GM23338 (cell line): ENCODE data around the gene RAI14. TPM values are rescaled to one million over a fixed set of nuclear protein-coding genes. Genes with fewer than 3 reads are reported as not detected.

Source experiments
- ATAC-seq: fragments of 200-7000 bp; cut with Tn5 transposase; 3 replicates; pipeline ENCODE4 v1.9.1; 2020
- DNase-seq: peaks from one replicate; pipeline ENCODE4 v3.0.0-alpha.2; 2015; ENCODE audit warnings: low spot score
- H2AFZ ChIP-seq: fragments of 200-600 bp; sonication (generic); 2 replicates; pipeline ENCODE4 v1.8.0; 2016; ENCODE audit warnings: antibody characterized with exemption, mild to moderate bottlenecking, moderate library complexity
- H3F3A ChIP-seq: fragments of 200-600 bp; sonication (generic); replicated peaks from 2 replicates; pipeline ENCODE4 v1.8.0; 2017; ENCODE audit warnings: antibody characterized with exemption, mixed run types, low read depth
- H3K27ac ChIP-seq: fragments of 200-600 bp; sonication (generic); 2 replicates; pipeline ENCODE4 v1.6.1; 2016; ENCODE audit warnings: low read depth
- H3K27me3 ChIP-seq: fragments of 200-600 bp; sonication (generic); 2 replicates; pipeline ENCODE4 v1.8.0; 2016; ENCODE audit warnings: mild to moderate bottlenecking, mixed run types, moderate library complexity; ENCODE audit not compliant: insufficient read depth
- H3K36me3 ChIP-seq: fragments of 200-600 bp; sonication (generic); 2 replicates; pipeline ENCODE4 v1.8.0; 2016; ENCODE audit warnings: mild to moderate bottlenecking; ENCODE audit not compliant: insufficient read depth
- H3K4me1 ChIP-seq: fragments of 200-600 bp; sonication (generic); 2 replicates; pipeline ENCODE4 v1.8.0; 2016; ENCODE audit warnings: mild to moderate bottlenecking, moderate library complexity; ENCODE audit not compliant: insufficient read depth
- H3K4me2 ChIP-seq: fragments of 200-600 bp; sonication (generic); 2 replicates; pipeline ENCODE4 v1.7.1; 2017; ENCODE audit warnings: mixed run types
- H3K4me3 ChIP-seq: fragments of 200-600 bp; sonication (generic); 2 replicates; pipeline ENCODE4 v1.6.1; 2016; ENCODE audit warnings: mixed run types
- H3K79me2 ChIP-seq: fragments of 200-600 bp; sonication (generic); replicated peaks from 2 replicates; pipeline ENCODE4 v1.8.0; 2017; ENCODE audit warnings: mild to moderate bottlenecking; ENCODE audit not compliant: insufficient read depth
- H3K9me2 ChIP-seq: fragments of 200-600 bp; sonication (generic); 2 replicates; pipeline ENCODE4 v1.8.0; 2017; ENCODE audit not compliant: insufficient read depth
- H4K20me1 ChIP-seq: fragments of 200-600 bp; sonication (generic); replicated peaks from 2 replicates; pipeline ENCODE4 v1.8.0; 2017; ENCODE audit warnings: mild to moderate bottlenecking; ENCODE audit not compliant: insufficient read depth
- H3K27ac Mint-ChIP-seq: 2 replicates; pipeline ENCODE4 v1.8.0; 2020; ENCODE audit warnings: inconsistent platforms, mild to moderate bottlenecking, moderate library complexity, mixed read lengths
- H3K27me3 Mint-ChIP-seq: 3 replicates; pipeline ENCODE4 v1.8.0; 2022; ENCODE audit warnings: low read depth, mild to moderate bottlenecking, moderate library complexity, mixed read lengths, inconsistent platforms; ENCODE audit not compliant: insufficient read depth, poor library complexity
- H3K36me3 Mint-ChIP-seq: 3 replicates; pipeline ENCODE4 v1.8.0; 2021; ENCODE audit warnings: low read depth, mild to moderate bottlenecking, inconsistent platforms, moderate library complexity, mixed read lengths
- H3K4me1 Mint-ChIP-seq: 3 replicates; pipeline ENCODE4 v1.8.0; 2020; ENCODE audit warnings: mild to moderate bottlenecking, inconsistent platforms, mixed read lengths
- H3K4me3 Mint-ChIP-seq: 3 replicates; pipeline ENCODE4 v1.8.0; 2021; ENCODE audit warnings: moderate library complexity, mild to moderate bottlenecking, inconsistent platforms, mixed read lengths
- H3K9me3 Mint-ChIP-seq: 3 replicates; pipeline ENCODE4 v1.8.0; 2020; ENCODE audit warnings: moderate library complexity, mild to moderate bottlenecking, inconsistent platforms, mixed read lengths
- CREB1 ChIP-seq: fragments of 250-450 bp; sonication (Bioruptor Pico); IDR thresholded peaks from 2 replicates; pipeline ENCODE4 v1.5.0; 2020; ENCODE audit warnings: low read depth, mild to moderate bottlenecking, moderate library complexity
- EZH2 ChIP-seq: fragments of 200-600 bp; sonication (generic); IDR thresholded peaks from one replicate; pipeline ENCODE4 v1.8.0; 2017; ENCODE audit warnings: antibody characterized with exemption, mild to moderate bottlenecking, low read depth; ENCODE audit not compliant: unreplicated experiment
- EZH2phosphoT487 ChIP-seq: fragments of 200-600 bp; sonication (generic); IDR thresholded peaks from one replicate; pipeline ENCODE4 v1.8.1; 2018; ENCODE audit warnings: antibody characterized with exemption; ENCODE audit not compliant: unreplicated experiment
- JUNB ChIP-seq: IDR thresholded peaks from one replicate; pipeline ENCODE4 v1.6.1; 2016; ENCODE audit warnings: antibody characterized with exemption; ENCODE audit not compliant: unreplicated experiment
- NANOG ChIP-seq: IDR thresholded peaks from 2 replicates; pipeline ENCODE4 v1.6.1; 2016; ENCODE audit warnings: antibody characterized with exemption, borderline replicate concordance
- POLR2AphosphoS5 ChIP-seq: IDR thresholded peaks from 2 replicates; pipeline ENCODE4 v1.6.1; 2016; ENCODE audit warnings: antibody characterized with exemption, low read depth
- STAT1 ChIP-seq: IDR thresholded peaks from one replicate; pipeline ENCODE4 v1.6.1; 2016; ENCODE audit warnings: antibody characterized with exemption; ENCODE audit not compliant: unreplicated experiment
- ZNF114 ChIP-seq: fragments of 250-450 bp; sonication (Bioruptor Pico); IDR thresholded peaks from 2 replicates; pipeline ENCODE4 v1.5.0; 2020; ENCODE audit warnings: mild to moderate bottlenecking, moderate library complexity
- ZNF331 ChIP-seq: fragments of 250-450 bp; sonication (Bioruptor Pico); IDR thresholded peaks from 2 replicates; pipeline ENCODE4 v1.5.0; 2020; ENCODE audit warnings: low read depth, mild to moderate bottlenecking, moderate library complexity
- polyA plus RNA-seq: library from polyadenylated mRNA; unstranded; fragments of >200 nt; fragmentation: Nextera tagmentation; extraction: Ambion mirVana; gene quantifications from 2 replicates; pipeline ENCODE4 v1.2.1, GENCODE V29; 2016
- total RNA-seq: library from RNA; depleted of rRNA; stranded (reverse); fragments of >200 nt; shearing (Covaris generic); gene quantifications from 2 replicates; pipeline ENCODE4 v1.2.3, GENCODE V29; 2014
- TF ChIP-seq, protein P1 (sequence below), 2 experiments: fragments of 200-600 bp in 1 of 2; sonication (generic) in 1 of 2; conservative IDR thresholded peaks; 2 replicates each; pipeline versions ENCODE4 v1.5.1 to v1.6.1; 2016 to 2017; ENCODE audit warnings: antibody characterized with exemption in 2 of 2, low read depth in 2 of 2, mild to moderate bottlenecking in 2 of 2, moderate library complexity in 1 of 2
- TF ChIP-seq, protein P2 (sequence below): fragments of 250-450 bp; sonication (Bioruptor Pico); IDR thresholded peaks from 2 replicates; pipeline ENCODE4 v1.5.0; 2020; ENCODE audit warnings: mild to moderate bottlenecking, moderate library complexity
- TF ChIP-seq, protein P3 (sequence below): IDR thresholded peaks from 2 replicates; pipeline ENCODE4 v1.6.1; 2016; ENCODE audit warnings: antibody characterized with exemption
- TF ChIP-seq, protein P4 (sequence below): IDR thresholded peaks from one replicate; pipeline ENCODE4 v1.6.1; 2018; ENCODE audit warnings: antibody characterized with exemption; ENCODE audit not compliant: unreplicated experiment

RAI14 gene
- total and polyA plus RNA-seq, 2 experiments from 2014 or later = 58.8 to 95.8 TPM

DNA sequence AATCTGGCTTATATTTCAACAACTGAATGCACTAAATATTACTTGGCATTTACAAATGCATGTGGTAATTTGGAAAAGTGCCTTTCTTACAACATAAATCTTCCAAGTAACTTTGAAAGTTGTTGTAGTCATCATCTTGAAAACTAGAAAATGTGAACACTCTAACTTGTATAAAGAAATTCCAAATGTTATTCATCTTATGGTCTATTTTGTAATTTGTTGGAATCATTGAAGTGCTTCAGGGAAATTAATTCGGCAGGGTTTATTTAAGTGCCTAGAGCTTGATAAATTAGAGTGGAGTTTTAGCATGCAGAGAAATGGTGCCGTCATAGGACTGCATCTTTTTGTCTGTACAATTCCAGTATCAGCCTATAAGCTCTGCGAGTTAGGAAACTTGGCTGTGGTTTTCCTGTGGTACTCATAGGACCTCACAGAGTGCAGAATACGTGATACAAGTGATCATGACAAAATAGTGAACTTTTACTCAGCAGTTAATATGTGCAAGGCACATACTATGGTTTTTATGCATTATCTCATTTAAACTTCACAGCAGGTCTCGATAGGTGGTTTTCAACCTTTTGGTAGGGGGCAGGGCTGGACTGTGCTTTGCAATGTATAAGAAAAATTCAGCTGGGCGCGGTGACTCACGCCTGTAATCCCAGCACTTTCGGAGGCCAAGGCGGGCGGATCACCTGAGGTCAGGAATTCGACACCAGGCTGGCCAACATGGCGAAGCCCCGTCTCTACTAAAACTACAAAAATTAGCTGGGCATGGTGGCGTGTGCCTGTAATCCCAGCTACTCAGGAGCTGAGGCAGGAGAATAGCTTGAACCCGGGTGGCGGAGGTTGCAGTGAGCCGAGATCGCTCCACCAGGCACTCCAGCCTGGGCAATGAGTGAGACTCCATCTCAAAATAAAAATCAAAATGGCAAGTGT, 79.6 kb downstream of the RAI14 start:
- no peaks in the 10 kb centered on the region for H3K36me3 ChIP-seq
- H3K4me2 ChIP-seq = peak overlapping the region; percentile 9; the same call in 1 of the 2 replicates
- no peaks in the 10 kb centered on the region for H3K9me2 ChIP-seq
- H3K27me3 ChIP-seq = no peaks in the 10 kb centered on the region
- peaks cover 13% of the 10 kb centered on the region for H4K20me1 ChIP-seq
- no peaks in the 10 kb centered on the region for H3K9me3 Mint-ChIP-seq
- H3K27ac ChIP-seq = peak overlapping the region; percentile 28; the same call in 1 of the 2 replicates
- peaks cover 3% of the 10 kb centered on the region for H3K27me3 Mint-ChIP-seq
- peak; percentile 31 for ATAC-seq
- peaks cover 24% of the 10 kb centered on the region for H3K36me3 Mint-ChIP-seq
- H3K4me3 ChIP-seq = no peak overlapping the region
- H3K4me3 Mint-ChIP-seq = no peak overlapping the region
- no peak overlapping the region for H2AFZ ChIP-seq
- H3K27ac Mint-ChIP-seq = peak overlapping the region; percentile 78; the same call in 1 of the 2 replicates
- TF ChIP-seq, protein P1, sequence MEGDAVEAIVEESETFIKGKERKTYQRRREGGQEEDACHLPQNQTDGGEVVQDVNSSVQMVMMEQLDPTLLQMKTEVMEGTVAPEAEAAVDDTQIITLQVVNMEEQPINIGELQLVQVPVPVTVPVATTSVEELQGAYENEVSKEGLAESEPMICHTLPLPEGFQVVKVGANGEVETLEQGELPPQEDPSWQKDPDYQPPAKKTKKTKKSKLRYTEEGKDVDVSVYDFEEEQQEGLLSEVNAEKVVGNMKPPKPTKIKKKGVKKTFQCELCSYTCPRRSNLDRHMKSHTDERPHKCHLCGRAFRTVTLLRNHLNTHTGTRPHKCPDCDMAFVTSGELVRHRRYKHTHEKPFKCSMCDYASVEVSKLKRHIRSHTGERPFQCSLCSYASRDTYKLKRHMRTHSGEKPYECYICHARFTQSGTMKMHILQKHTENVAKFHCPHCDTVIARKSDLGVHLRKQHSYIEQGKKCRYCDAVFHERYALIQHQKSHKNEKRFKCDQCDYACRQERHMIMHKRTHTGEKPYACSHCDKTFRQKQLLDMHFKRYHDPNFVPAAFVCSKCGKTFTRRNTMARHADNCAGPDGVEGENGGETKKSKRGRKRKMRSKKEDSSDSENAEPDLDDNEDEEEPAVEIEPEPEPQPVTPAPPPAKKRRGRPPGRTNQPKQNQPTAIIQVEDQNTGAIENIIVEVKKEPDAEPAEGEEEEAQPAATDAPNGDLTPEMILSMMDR (conservative IDR thresholded peaks at IDR 0.05; ENCODE audit: low read depth in 2 of 2) = no peak
- no peak for TF ChIP-seq JUNB
- no peak for TF ChIP-seq NANOG
- TF ChIP-seq POLR2AphosphoS5 = no peak
- TF ChIP-seq ZNF331 = no peak
- TF ChIP-seq EZH2 = no peak
- TF ChIP-seq, protein P2, sequence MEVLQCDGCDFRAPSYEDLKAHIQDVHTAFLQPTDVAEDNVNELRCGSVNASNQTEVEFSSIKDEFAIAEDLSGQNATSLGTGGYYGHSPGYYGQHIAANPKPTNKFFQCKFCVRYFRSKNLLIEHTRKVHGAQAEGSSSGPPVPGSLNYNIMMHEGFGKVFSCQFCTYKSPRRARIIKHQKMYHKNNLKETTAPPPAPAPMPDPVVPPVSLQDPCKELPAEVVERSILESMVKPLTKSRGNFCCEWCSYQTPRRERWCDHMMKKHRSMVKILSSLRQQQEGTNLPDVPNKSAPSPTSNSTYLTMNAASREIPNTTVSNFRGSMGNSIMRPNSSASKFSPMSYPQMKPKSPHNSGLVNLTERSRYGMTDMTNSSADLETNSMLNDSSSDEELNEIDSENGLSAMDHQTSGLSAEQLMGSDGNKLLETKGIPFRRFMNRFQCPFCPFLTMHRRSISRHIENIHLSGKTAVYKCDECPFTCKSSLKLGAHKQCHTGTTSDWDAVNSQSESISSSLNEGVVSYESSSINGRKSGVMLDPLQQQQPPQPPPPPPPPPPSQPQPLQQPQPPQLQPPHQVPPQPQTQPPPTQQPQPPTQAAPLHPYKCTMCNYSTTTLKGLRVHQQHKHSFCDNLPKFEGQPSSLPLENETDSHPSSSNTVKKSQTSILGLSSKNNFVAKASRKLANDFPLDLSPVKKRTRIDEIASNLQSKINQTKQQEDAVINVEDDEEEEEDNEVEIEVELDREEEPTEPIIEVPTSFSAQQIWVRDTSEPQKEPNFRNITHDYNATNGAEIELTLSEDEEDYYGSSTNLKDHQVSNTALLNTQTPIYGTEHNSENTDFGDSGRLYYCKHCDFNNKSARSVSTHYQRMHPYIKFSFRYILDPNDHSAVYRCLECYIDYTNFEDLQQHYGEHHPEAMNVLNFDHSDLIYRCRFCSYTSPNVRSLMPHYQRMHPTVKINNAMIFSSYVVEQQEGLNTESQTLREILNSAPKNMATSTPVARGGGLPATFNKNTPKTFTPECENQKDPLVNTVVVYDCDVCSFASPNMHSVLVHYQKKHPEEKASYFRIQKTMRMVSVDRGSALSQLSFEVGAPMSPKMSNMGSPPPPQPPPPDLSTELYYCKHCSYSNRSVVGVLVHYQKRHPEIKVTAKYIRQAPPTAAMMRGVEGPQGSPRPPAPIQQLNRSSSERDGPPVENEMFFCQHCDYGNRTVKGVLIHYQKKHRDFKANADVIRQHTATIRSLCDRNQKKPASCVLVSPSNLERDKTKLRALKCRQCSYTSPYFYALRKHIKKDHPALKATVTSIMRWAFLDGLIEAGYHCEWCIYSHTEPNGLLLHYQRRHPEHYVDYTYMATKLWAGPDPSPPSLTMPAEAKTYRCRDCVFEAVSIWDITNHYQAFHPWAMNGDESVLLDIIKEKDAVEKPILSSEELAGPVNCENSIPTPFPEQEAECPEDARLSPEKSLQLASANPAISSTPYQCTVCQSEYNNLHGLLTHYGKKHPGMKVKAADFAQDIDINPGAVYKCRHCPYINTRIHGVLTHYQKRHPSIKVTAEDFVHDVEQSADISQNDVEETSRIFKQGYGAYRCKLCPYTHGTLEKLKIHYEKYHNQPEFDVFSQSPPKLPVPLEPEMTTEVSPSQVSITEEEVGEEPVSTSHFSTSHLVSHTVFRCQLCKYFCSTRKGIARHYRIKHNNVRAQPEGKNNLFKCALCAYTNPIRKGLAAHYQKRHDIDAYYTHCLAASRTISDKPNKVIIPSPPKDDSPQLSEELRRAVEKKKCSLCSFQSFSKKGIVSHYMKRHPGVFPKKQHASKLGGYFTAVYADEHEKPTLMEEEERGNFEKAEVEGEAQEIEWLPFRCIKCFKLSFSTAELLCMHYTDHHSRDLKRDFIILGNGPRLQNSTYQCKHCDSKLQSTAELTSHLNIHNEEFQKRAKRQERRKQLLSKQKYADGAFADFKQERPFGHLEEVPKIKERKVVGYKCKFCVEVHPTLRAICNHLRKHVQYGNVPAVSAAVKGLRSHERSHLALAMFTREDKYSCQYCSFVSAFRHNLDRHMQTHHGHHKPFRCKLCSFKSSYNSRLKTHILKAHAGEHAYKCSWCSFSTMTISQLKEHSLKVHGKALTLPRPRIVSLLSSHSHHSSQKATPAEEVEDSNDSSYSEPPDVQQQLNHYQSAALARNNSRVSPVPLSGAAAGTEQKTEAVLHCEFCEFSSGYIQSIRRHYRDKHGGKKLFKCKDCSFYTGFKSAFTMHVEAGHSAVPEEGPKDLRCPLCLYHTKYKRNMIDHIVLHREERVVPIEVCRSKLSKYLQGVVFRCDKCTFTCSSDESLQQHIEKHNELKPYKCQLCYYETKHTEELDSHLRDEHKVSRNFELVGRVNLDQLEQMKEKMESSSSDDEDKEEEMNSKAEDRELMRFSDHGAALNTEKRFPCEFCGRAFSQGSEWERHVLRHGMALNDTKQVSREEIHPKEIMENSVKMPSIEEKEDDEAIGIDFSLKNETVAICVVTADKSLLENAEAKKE (CRISPR knock-in tag) = no peak
- TF ChIP-seq CREB1 (CRISPR knock-in tag) = no peak
- no peak for TF ChIP-seq STAT1
- TF ChIP-seq, protein P3, sequence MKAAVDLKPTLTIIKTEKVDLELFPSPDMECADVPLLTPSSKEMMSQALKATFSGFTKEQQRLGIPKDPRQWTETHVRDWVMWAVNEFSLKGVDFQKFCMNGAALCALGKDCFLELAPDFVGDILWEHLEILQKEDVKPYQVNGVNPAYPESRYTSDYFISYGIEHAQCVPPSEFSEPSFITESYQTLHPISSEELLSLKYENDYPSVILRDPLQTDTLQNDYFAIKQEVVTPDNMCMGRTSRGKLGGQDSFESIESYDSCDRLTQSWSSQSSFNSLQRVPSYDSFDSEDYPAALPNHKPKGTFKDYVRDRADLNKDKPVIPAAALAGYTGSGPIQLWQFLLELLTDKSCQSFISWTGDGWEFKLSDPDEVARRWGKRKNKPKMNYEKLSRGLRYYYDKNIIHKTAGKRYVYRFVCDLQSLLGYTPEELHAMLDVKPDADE = no peak
- TF ChIP-seq EZH2phosphoT487 = no peak
- TF ChIP-seq, protein P4, sequence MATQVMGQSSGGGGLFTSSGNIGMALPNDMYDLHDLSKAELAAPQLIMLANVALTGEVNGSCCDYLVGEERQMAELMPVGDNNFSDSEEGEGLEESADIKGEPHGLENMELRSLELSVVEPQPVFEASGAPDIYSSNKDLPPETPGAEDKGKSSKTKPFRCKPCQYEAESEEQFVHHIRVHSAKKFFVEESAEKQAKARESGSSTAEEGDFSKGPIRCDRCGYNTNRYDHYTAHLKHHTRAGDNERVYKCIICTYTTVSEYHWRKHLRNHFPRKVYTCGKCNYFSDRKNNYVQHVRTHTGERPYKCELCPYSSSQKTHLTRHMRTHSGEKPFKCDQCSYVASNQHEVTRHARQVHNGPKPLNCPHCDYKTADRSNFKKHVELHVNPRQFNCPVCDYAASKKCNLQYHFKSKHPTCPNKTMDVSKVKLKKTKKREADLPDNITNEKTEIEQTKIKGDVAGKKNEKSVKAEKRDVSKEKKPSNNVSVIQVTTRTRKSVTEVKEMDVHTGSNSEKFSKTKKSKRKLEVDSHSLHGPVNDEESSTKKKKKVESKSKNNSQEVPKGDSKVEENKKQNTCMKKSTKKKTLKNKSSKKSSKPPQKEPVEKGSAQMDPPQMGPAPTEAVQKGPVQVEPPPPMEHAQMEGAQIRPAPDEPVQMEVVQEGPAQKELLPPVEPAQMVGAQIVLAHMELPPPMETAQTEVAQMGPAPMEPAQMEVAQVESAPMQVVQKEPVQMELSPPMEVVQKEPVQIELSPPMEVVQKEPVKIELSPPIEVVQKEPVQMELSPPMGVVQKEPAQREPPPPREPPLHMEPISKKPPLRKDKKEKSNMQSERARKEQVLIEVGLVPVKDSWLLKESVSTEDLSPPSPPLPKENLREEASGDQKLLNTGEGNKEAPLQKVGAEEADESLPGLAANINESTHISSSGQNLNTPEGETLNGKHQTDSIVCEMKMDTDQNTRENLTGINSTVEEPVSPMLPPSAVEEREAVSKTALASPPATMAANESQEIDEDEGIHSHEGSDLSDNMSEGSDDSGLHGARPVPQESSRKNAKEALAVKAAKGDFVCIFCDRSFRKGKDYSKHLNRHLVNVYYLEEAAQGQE = no peak
- TF ChIP-seq ZNF114 (CRISPR knock-in tag) = no peak
- H3K4me1 ChIP-seq = peaks cover 38% of the 10 kb centered on the region
- peaks cover 90% of the 10 kb centered on the region for H3K79me2 ChIP-seq
- no peaks in the 10 kb centered on the region for H3F3A ChIP-seq
- no peak for DNase-seq
- H3K4me1 Mint-ChIP-seq = peaks cover 46% of the 10 kb centered on the region
